GM10847 (cell line): Measurements from ENCODE around the gene HSD11B2.

Experiments
- POLR2A ChIP-seq: IDR thresholded peaks from 2 replicates; pipeline ENCODE4 v1.6.1; 2011; ENCODE audit not compliant: insufficient read length; ENCODE audit errors: extremely low read depth

Gene HSD11B2

DNA sequence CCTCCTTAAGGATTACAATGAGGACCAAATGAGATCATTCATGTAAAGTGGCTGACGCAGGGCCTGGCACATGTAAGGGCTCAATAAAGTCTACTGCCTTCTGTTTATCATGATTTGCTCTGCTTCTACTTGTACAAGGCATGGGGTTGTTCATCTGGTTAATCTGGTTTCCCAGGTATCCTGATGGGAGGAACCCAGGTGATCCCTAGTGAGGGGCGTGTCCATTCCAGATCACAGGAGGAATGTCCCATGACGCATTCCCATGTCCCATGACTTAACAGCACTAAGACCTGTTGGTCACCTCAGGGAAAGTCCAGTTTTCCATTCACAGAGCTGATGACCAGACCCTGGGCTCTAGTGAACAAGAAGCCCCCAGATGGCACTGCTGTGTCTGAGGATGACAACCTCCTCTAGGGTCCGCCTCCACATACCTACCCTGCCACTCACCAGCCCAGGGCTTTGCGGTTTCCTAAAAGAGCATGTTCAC is 26.1 kb upstream of the HSD11B2 start:
- TF ChIP-seq POLR2A = no peak

DNA sequence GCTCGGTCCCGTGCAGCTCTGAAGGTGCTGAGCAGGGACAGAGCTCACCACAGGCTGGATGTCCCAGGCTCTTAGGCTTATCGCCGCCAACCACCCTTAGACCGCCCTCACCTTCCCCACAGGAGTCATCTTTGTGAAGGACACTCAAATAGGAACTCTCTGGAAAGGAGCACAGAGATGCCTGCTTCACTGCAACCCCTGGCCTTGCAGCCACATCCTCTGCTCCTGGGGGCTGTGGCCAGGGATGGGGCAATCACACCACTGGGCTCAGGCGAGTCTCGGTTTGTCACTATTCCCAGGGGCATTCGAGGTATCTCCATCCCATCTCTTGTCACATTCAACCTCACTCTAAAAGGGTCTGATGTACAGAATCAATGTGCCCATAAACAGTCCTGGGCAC is 25.6 kb upstream of the HSD11B2 start:
- TF ChIP-seq POLR2A = no peak

DNA sequence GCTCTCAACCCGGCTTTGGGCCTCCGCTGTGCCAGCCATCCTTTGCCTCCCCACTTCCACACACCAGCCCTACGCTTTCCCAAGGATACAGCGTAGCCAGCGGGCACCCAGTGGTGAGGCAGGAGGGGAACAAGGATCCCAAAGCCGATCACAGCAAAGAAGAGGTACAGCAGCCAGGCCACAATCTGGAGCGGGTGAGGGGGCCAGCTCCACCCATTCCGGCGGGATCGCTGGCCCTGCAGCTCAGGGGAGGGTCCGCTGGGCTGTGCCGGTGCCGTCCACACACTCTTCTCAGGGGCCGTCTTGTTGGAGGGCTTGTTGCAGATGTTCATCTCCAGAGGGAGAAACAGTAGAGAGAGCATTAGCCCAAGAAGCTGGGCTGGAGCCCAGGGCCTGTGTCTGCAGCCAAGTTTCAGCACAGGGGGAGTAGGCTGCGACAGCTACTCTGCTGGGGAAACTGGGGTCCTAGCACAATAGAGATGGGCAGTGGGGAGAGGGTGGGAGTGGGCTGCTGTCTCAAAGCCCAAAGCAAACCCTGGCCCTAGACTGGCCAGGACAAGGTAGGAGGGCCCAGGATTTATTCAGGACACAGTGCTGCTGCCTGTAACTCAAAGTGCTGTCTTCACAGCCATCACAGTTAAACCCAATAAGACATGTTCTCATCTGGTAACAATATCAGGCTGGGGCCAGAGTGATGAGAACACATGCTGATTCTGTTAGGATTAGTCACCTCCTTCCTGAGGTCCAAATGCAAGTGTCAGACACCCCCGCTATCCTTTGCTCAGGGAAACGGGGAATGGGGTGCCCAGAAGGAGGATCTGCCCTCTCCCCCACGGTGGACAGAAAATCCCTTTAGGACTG is 24.6 kb upstream of the HSD11B2 start:
- no peak for TF ChIP-seq POLR2A

DNA sequence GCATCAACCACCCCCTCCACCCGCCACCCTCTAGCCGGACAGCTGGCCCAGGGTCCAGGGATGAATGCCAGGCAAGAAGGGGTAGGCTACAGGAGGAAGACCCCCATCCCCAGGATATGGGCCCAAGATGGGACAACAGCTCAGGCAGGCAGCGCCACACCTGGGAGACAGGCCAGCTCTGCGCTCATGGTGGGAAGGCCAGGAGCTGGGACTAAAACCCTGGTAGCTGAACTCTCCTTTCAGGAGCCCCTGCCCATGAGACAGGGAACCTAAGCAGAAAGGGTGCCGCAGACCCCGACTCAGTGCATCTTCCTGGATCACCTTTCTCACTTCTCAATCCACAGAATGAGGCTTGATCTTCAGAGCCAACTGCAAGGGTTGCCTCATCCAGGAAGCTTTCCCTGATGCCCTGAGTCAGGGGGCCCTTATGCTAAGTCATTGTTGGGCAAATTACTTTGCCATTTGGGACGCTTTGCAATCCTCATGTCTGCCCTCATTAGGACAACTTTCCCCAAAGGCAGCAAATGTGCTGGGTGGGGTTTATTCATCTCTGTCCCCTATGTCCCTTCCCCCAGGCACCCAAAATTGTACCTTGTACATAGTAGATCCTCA is 23.6 kb upstream of the HSD11B2 start:
- no peak for TF ChIP-seq POLR2A

DNA sequence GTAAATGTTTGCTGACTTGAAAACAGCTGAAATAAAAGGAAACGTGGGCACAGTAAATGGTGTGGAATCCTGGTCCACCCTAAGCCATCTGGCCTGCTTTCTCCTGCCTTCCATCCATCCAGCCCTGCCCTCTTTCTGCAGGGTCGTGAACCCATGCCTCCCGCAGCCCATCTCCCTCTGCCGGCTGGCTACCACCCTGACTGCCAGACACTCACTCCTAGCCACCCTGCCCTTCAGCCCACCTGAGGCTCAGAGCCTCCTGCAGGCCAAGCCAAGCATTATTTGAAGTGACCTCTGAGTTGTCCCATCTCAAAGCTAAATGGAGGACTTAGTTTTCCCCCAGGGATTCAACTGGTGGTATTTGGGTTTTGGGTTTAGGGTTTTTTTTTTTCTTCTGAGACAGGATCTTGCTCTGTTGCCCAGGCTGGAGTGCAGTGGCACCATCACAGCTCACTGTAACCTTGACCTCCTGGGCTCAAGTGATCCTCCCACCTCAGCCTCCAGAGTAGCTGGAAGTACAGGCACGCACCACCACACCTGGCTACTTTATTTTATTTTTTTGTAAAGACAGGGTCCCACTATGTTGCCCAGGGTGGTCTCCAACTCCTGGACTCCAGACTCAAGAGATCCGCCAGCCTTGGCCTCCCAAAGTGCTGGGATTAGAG is 23.0 kb upstream of the HSD11B2 start:
- TF ChIP-seq POLR2A = no peak

DNA sequence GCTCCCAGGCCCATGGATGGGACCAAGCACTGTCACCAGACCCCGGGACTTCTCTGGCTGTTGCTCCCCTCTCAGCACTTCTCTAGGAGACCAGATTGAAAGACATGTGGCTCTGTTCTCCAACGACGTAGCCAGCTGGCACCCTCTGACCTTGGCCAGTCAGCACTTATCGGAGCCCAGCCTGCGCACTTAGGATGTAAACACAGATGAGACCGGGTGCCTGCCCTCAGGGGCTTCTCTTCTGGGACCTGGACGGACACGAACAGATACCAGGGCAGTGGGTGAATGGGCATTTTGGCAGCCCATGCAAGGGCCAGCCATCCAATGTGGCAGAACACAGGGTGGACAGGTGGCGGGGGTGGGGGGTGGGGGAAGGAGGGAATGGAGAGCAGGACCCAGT is 21.3 kb upstream of the HSD11B2 start:
- no peak for TF ChIP-seq POLR2A

DNA sequence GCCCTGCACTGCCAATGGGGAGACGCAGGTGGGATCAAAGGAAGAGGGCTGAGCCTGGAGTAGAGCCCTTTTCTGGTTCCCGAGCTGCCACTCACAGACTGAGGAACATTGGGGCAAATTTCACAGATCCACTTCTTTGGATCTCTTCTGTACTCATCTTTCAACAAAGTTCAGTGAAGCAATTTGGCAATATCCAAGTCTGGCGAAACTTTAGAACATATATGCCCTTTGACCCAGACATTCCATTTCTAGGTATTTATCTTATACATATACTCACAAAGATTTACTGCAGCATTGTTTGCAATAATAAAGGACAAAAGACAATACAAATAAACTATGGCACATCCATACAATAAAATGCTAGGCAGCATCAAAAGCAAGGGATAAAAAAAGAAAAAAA is 19.6 kb upstream of the HSD11B2 start:
- TF ChIP-seq POLR2A = no peak

DNA sequence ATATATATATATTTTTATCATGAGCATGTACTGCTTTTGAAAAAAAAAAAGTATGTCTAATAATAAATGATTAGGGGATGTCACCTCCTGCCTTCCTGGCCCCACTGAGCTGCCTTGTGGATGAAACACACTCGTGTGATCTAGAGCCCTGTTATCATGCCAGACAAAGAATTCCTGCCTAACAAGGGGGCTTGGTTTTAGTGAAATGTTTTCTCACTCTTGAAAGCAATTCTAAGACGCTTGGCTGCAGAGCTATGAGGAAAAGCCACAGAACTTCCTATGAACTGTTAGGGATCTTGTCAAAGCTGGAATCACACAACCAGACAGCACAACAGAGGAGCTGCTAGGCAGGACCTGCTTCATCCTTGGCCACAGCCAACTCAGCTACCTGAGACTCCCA is 18.6 kb upstream of the HSD11B2 start:
- TF ChIP-seq POLR2A = no peak

DNA sequence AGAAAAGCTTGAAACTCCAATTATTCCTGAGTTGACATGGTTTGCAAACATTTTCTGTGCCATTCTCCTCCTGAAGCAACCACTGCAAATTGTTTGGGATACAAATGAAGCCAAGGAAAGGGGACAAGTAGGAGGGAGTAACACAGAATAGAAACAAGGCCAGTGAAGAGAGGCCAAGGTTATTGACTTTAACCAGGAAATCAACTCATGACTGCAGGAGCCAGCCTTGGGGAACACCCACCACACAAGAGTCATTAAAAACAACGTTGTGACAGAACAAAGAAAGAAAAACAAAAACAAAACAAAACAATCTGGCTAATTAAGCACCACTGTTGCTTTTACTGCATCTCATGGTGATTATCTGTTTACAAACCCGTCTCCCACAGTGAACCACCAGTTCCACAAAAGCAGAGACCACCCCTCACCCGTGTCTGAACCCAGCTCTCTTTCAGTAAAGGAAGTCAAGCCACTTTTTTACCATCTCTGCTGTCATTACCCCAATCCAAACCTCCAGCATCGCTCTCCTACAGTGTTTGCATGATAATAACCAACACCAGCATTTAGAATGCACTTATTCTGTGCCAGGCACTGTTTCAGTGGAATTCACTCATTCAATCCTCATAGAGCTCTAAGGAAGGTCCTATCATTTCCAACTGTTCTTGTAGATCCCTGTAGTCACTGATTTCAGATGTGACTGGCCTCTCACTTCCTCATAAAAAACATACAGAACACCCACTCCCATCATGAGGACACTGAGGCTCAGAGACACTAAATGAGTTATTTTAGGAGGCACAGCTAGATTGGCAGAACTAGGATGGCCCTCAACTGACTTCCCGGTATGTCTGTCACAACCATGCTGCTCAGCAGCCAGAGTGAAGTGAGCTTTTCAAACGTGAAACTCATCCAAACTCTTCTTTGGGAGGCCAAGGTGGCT is 16.7 kb upstream of the HSD11B2 start:
- TF ChIP-seq POLR2A = no peak

DNA sequence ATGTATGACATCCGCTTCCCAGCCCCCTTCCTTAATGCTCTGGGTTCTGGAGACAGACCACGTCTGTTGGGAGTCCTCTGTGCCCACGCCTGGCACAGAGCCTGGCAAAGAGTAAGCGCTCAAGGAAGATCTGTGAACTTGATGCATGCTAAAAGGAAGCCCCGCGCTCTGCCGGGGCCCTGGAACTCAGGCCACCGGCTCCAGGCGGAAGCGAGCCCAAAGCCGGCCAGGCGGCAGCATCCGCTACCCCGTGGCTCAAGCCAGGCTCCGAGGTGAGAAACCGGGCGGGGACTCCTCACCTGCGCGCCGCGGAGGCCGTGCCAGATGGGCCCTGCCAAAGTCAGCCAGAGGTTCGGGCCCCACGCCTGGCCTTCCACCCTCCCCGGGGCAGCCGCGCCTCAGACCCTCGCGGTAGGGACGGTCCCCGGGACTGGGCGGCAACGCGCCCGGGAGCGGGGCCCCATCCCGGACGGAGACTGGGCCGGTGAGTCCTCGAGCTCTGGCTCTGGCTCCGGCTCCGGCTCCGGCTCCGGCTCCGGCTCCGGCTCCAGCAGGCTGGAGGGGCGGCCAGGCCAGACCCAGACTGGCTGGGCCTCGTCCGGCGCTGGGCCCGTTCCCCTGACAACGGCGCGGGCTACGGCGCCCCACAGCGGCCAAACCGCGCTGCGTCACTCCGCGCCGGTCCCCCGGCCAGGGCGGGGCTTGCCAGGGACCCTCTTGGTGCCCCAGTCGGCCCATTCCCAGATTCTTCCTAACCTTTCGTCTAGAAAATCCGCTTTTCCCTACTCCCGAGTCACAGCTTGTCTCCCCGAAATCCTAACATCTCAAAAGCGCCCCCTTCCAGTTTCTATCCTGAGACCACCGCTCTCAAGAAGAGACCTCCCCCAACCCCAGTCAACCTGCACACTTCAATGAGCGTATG is 14.8 kb upstream of the HSD11B2 start, which contains the start of gene ZDHHC1:
Gene ZDHHC1, minus strand, starts transcription at position 606 of the 922 bp plus-strand sequence. CDS start 8,702 bp downstream, outside the sequence.
- no peak for TF ChIP-seq POLR2A

DNA sequence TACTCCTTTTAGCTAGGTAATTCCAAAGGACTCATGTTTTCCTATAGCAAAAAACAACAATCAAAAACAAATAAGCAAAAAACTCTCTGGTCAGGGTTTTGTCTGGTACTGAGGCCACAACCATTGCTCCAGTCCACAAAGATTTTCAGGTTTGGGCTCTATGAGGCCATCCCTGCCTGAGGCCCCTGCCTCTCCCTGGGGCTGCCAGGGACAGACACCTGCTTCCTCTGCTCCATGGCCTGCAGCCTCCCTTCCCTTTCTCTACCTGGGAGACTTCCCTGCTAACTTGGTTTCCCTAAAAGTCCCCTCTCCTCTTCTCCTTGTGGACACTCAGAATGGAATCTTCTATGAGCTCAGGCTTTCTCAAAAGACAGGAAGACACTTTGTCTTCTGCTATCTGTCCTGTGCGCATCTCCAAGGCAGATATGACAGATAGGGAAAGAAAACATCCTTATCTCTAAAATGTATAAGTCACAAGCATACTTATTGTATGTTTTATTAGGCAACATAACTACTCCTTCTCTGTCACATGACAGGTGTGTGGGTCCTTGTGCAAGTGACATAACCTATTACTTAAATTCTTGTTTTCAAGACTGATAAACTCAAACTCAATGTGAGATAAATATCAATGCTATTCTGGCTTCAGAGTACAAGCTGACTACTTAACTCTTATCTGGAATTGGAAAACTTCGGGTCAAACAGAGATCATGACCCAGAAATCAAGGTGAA is 13.4 kb upstream of the HSD11B2 start:
- TF ChIP-seq POLR2A = no peak

DNA sequence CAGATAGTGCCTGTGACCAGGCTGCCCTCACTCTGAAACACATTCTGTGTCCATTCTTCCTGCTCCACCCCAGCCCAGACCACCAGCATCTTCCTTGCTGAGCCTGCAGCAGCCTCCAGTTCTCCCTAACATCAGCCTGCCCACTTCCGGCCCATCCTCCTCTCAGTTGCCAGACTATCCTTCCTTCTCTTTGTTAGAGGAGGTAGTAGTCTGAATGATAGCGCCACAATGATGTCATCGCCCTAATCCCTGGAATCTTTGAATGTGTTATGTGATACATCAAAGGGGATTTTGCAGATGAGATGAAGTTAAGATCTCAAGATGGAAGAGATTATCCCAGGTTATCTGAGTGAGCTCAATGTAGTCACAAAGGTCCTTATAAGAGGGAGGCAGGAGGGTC is 11.4 kb upstream of the HSD11B2 start:
- TF ChIP-seq POLR2A = no peak

DNA sequence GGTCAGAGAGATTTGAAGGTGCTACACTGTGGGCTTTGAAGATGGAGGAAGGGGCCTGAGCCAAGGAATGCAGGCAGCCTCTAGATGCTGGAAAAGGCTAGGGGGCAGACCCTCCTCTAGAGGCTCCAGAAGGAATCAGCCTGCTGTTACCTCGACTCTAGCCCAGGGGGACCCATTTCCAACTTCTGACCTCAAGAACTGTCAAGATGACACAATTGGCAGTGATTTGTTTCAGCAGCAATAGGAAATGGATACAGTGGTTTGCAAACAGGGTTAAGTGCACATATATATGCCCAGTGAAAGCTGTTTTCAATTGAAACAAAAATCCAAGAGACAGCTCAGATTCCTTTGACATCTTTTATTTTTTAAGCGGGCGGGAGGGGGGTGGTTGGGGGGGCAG is 11.0 kb upstream of the HSD11B2 start:
- TF ChIP-seq POLR2A = no peak
